OCI-LY1 (cell line): ENCODE data around the gene ARHGEF12.

Experiments
- EZH2 ChIP-seq: fragments of 200-600 bp; sonication (generic), shearing (Covaris generic); IDR thresholded peaks from 2 replicates; pipeline ENCODE4 v1.8.0; 2017; ENCODE audit warnings: borderline replicate concordance, mixed run types, mild to moderate bottlenecking, antibody characterized with exemption, low read length, moderate library complexity, mixed read lengths
- TF ChIP-seq, protein P1 (sequence below): fragments of 200-600 bp; sonication (generic), shearing (Covaris generic); IDR thresholded peaks from 2 replicates; pipeline ENCODE4 v1.5.1; 2017; ENCODE audit warnings: mild to moderate bottlenecking, antibody characterized with exemption, low read length, moderate library complexity, mixed read lengths

DNA sequence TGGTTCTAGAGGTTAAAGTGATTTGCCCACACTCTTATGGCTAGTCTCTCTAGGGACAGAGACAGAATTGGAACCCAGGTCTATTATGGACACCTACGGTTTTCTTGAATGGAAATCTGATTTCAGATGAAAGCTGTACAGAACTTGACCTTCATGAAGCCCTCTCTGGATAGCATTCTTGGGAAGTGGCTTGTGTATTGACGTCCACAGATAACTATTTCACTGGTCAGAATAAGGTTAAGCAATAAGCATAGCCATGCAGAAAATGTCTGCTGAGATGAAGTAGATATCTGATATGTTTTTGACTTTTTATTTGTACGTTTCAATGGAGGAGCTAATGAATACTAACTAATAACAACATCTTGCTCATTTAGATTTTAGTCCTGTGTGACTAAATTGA lies 10.0 kb upstream of the ARHGEF12 start:
- TF ChIP-seq EZH2, result no peak
- TF ChIP-seq, protein P1, sequence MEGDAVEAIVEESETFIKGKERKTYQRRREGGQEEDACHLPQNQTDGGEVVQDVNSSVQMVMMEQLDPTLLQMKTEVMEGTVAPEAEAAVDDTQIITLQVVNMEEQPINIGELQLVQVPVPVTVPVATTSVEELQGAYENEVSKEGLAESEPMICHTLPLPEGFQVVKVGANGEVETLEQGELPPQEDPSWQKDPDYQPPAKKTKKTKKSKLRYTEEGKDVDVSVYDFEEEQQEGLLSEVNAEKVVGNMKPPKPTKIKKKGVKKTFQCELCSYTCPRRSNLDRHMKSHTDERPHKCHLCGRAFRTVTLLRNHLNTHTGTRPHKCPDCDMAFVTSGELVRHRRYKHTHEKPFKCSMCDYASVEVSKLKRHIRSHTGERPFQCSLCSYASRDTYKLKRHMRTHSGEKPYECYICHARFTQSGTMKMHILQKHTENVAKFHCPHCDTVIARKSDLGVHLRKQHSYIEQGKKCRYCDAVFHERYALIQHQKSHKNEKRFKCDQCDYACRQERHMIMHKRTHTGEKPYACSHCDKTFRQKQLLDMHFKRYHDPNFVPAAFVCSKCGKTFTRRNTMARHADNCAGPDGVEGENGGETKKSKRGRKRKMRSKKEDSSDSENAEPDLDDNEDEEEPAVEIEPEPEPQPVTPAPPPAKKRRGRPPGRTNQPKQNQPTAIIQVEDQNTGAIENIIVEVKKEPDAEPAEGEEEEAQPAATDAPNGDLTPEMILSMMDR, result no peak
